Caco-2 (cell line): ENCODE measurements around the gene TTYH3. TPM values are rescaled to one million over a fixed set of nuclear protein-coding genes. Genes with fewer than 3 reads are reported as not detected.
"Not testable (repeated sequence)": the region's sequence is repeated elsewhere in the genome, so short reads cannot be mapped to it uniquely, and the experiment has no call there.

Source experiments
- BruUV-seq: library from RNA; stranded (reverse); fragments of 400-500 nt; replicated peaks from 2 replicates; lab custom pipeline; 2021; lab: Mats Ljungman, UMichigan
- CTCF ChIA-PET: fragments of 300-600 bp; sonication (Branson Sonifier 250); formaldehyde crosslinking; loops from one replicate; lab custom pipeline; 2022; ENCODE audit warnings: antibody characterized with exemption; lab: Charles Lee
- POLR2A ChIA-PET: fragments of 300-600 bp; sonication (Branson Sonifier 250); formaldehyde crosslinking; loops from one replicate; lab custom pipeline; 2022; ENCODE audit warnings: antibody characterized with exemption; lab: Charles Lee
- DNase-seq, 2 experiments: peaks; one replicate each; pipeline versions ENCODE4 v3.0.0 to v3.0.0-alpha.2; 2020 to 2022
- H3K27me3 ChIP-seq: replicated peaks from 2 replicates; pipeline ENCODE4 v1.6.0; 2011; ENCODE audit warnings: low read length; ENCODE audit not compliant: control insufficient read depth, insufficient read depth
- H3K36me3 ChIP-seq: 2 replicates; pipeline ENCODE4 v1.5.1; 2011; ENCODE audit warnings: low read length; ENCODE audit not compliant: control insufficient read depth, insufficient read depth
- H3K4me1 ChIP-seq: fragments of 250-450 bp; sonication (Bioruptor Pico); 2 replicates; pipeline ENCODE4 v1.5.1; 2020; ENCODE audit warnings: mild to moderate bottlenecking
- H3K4me3 ChIP-seq: 2 replicates; pipeline ENCODE4 v1.5.1; 2011; ENCODE audit warnings: low read depth, mild to moderate bottlenecking, control low read depth, low read length
- H3K9me3 ChIP-seq: fragments of 250-450 bp; sonication (Bioruptor Pico); 2 replicates; pipeline ENCODE4 v1.5.1; 2020; ENCODE audit warnings: mild to moderate bottlenecking, moderate library complexity
- H3K27ac Mint-ChIP-seq: one replicate; pipeline ENCODE4 v1.8.0; 2022; ENCODE audit warnings: mixed read lengths; ENCODE audit not compliant: unreplicated experiment
- H3K27me3 Mint-ChIP-seq: one replicate; pipeline ENCODE4 v1.8.0; 2022; ENCODE audit warnings: mixed read lengths; ENCODE audit not compliant: insufficient read depth, unreplicated experiment
- H3K36me3 Mint-ChIP-seq: one replicate; pipeline ENCODE4 v1.8.0; 2022; ENCODE audit warnings: mild to moderate bottlenecking, mixed read lengths; ENCODE audit not compliant: insufficient read depth, unreplicated experiment
- H3K4me1 Mint-ChIP-seq: one replicate; pipeline ENCODE4 v1.8.0; 2022; ENCODE audit warnings: low read depth, mixed read lengths; ENCODE audit not compliant: unreplicated experiment
- H3K4me3 Mint-ChIP-seq: one replicate; pipeline ENCODE4 v1.8.0; 2022; ENCODE audit warnings: mild to moderate bottlenecking, moderate library complexity, mixed read lengths; ENCODE audit not compliant: unreplicated experiment
- H3K9me3 Mint-ChIP-seq: one replicate; pipeline ENCODE4 v1.8.0; 2022; ENCODE audit warnings: mixed read lengths; ENCODE audit not compliant: unreplicated experiment
- intact Hi-C: fragments of 100-400 bp; cut with micrococcal nuclease; formaldehyde crosslinking; loops from one replicate; pipeline ENCODE4 v1.10.0; 2022; ENCODE audit not compliant: unreplicated experiment
- total RNA-seq: library from RNA; stranded (reverse); gene quantifications from 2 replicates; pipeline ENCODE4 v1.2.3, GENCODE V29; 2022
- TF ChIP-seq, protein P1 (sequence below), 2 experiments: fragments of 200-600 bp in 1 of 2; IDR thresholded peaks; 1 replicate in 1 of 2; 2 replicates in 1 of 2; pipeline versions ENCODE4 v1.5.1 to v1.8.0; 2011 to 2022; ENCODE audit warnings: antibody characterized with exemption in 1 of 2, control low read depth in 1 of 2, inconsistent platforms in 1 of 2, low read depth in 1 of 2, low read length in 1 of 2, mild to moderate bottlenecking in 1 of 2, moderate library complexity in 1 of 2; ENCODE audit not compliant: insufficient read depth in 1 of 2, severe bottlenecking in 1 of 2, unreplicated experiment in 1 of 2

TTYH3 gene
- total RNA-seq, 1 experiment from 2014 or later: 57.3 TPM

GRCh38 chr7:2670720-2671391, 39.1 kb downstream of the TTYH3 start:
- TF ChIP-seq, protein P1, sequence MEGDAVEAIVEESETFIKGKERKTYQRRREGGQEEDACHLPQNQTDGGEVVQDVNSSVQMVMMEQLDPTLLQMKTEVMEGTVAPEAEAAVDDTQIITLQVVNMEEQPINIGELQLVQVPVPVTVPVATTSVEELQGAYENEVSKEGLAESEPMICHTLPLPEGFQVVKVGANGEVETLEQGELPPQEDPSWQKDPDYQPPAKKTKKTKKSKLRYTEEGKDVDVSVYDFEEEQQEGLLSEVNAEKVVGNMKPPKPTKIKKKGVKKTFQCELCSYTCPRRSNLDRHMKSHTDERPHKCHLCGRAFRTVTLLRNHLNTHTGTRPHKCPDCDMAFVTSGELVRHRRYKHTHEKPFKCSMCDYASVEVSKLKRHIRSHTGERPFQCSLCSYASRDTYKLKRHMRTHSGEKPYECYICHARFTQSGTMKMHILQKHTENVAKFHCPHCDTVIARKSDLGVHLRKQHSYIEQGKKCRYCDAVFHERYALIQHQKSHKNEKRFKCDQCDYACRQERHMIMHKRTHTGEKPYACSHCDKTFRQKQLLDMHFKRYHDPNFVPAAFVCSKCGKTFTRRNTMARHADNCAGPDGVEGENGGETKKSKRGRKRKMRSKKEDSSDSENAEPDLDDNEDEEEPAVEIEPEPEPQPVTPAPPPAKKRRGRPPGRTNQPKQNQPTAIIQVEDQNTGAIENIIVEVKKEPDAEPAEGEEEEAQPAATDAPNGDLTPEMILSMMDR (IDR thresholded peaks at IDR 0.05; ENCODE audit: insufficient read depth in 1 of 2, low read depth in 1 of 2, low read length in 1 of 2, severe bottlenecking in 1 of 2, unreplicated experiment in 1 of 2): peak; percentile 85 to 90
- Histone ChIP-seq H3K27me3 (no peaks in the 10 kb centered on the region), H3K9me3 (no peaks in the 10 kb centered on the region), H3K4me1 (no peaks in the 10 kb centered on the region), H3K36me3 (no peaks in the 10 kb centered on the region), H3K4me3 (no peak overlapping the region)
- H3K36me3 Mint-ChIP-seq: no peaks in the 10 kb centered on the region
- POLR2A ChIA-PET: no interaction called here
- H3K27ac Mint-ChIP-seq: no peak overlapping the region
- peaks cover 3% of the 10 kb centered on the region for H3K27me3 Mint-ChIP-seq
- BruUV-seq: no TSS peak
- CTCF ChIA-PET: interaction anchor here (0.5 to 1.5 kb wide), 7 partner anchors 9 to 117 kb away, joined by 3 to 13 read pairs (median 4); no protein-coding TSS in a partner anchor
- H3K4me3 Mint-ChIP-seq: no peak overlapping the region
- peak; percentile 70 to 82 for DNase-seq
- H3K4me1 Mint-ChIP-seq: peaks cover 7% of the 10 kb centered on the region
- intact Hi-C loops: loop anchor here (1.0 to 10.0 kb wide), 2 partner anchors 9 to 174 kb away; partner anchors contain the start of gene GNA12
- peaks cover 11% of the 10 kb centered on the region for H3K9me3 Mint-ChIP-seq

- H3K36me3 ChIP-seq, CTCF ChIA-PET, H3K27me3 Mint-ChIP-seq, H3K27ac Mint-ChIP-seq, H3K4me3 ChIP-seq, POLR2A ChIA-PET, H3K4me1 ChIP-seq, H3K4me3 Mint-ChIP-seq, DNase-seq, BruUV-seq, H3K27me3 ChIP-seq, H3K36me3 Mint-ChIP-seq, H3K4me1 Mint-ChIP-seq, H3K9me3 ChIP-seq: not testable (repeated sequence)
- intact Hi-C loops: loop anchor here (10.0 kb wide), 1 partner anchor 172 kb away; the partner anchor contains the start of gene GNA12
- H3K9me3 Mint-ChIP-seq: peaks cover 11% of the 10 kb centered on the region
These were observed 41.4 kb downstream of the TTYH3 start for GRCh38 chr7:2673214-2673613.

- H3K9me3 Mint-ChIP-seq: peaks cover 11% of the 10 kb centered on the region
- H3K27ac Mint-ChIP-seq: no peak overlapping the region
- TF ChIP-seq, protein P1 (IDR thresholded peaks at IDR 0.05; ENCODE audit: insufficient read depth in 1 of 2, low read depth in 1 of 2, low read length in 1 of 2, severe bottlenecking in 1 of 2, unreplicated experiment in 1 of 2): no peak
- Histone ChIP-seq H3K4me1 (no peaks in the 10 kb centered on the region), H3K4me3 (no peak overlapping the region), H3K9me3 (no peaks in the 10 kb centered on the region), H3K36me3 (no peaks in the 10 kb centered on the region), H3K27me3 (no peaks in the 10 kb centered on the region)
- H3K4me1 Mint-ChIP-seq: peaks cover 7% of the 10 kb centered on the region
- POLR2A ChIA-PET: no interaction called here
- CTCF ChIA-PET: no interaction called here
- H3K4me3 Mint-ChIP-seq: no peak overlapping the region
- BruUV-seq: no TSS peak
- intact Hi-C loops: loop anchor here (10.0 kb wide), 1 partner anchor 171 kb away; the partner anchor contains the start of gene GNA12
- DNase-seq: no peak
- H3K36me3 Mint-ChIP-seq: no peaks in the 10 kb centered on the region
- H3K27me3 Mint-ChIP-seq: no peaks in the 10 kb centered on the region
These were observed 42.1 kb downstream of the TTYH3 start for GRCh38 chr7:2673934-2674333.
